ENCODE measurements around the gene NHS.

DNA sequence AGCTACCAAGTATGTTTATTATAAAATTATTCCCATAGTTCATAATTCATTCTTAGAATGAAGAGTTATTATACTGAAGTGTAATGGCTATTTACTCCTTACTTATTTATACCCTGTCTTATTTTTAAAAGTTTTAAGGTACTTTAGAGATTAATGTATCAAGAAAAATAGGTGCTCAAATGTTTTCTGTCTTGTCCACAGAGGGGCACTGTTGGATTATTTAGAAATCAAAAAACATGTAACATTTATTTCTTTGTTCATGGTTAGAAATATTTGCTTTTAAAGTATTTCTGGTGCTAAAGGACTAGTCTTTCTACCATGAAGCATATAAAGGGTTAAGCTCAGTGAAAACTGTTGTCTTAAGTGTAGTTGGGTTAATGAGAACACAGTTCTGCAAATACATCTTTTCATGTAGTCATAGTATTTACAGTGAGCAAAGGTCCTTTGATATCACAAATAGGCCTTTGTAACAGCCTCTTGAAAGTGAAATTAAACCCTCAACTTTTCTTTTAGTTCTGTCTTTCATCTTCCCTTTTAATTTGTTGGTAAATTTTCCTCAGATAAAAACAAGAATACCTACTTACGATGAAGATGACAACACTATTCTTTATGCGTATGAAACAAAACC, 370.0 kb downstream of the NHS start:
- TF ChIP-seq, protein P1, sequence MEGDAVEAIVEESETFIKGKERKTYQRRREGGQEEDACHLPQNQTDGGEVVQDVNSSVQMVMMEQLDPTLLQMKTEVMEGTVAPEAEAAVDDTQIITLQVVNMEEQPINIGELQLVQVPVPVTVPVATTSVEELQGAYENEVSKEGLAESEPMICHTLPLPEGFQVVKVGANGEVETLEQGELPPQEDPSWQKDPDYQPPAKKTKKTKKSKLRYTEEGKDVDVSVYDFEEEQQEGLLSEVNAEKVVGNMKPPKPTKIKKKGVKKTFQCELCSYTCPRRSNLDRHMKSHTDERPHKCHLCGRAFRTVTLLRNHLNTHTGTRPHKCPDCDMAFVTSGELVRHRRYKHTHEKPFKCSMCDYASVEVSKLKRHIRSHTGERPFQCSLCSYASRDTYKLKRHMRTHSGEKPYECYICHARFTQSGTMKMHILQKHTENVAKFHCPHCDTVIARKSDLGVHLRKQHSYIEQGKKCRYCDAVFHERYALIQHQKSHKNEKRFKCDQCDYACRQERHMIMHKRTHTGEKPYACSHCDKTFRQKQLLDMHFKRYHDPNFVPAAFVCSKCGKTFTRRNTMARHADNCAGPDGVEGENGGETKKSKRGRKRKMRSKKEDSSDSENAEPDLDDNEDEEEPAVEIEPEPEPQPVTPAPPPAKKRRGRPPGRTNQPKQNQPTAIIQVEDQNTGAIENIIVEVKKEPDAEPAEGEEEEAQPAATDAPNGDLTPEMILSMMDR (IDR thresholded peaks at IDR 0.05 in 2 of 3, conservative IDR thresholded peaks at IDR 0.05 in 1 of 3; ENCODE audit: borderline replicate concordance in 1 of 3, insufficient read depth in 1 of 3, low read depth in 2 of 3, low read length in 2 of 3) = peak; percentile 17 to 44 (median 24); a peak in 3 of 6 replicates
- TF ChIP-seq POLR2A (IDR thresholded peaks at IDR 0.05; ENCODE audit: borderline replicate concordance, extremely low read depth, insufficient read depth, insufficient read length) (no peak), EZH2phosphoT487 (IDR thresholded peaks at IDR 0.05; ENCODE audit: borderline replicate concordance) (no peak), POLR2AphosphoS5 (IDR thresholded peaks at IDR 0.05; ENCODE audit: low read depth, low read length) (no peak), EGR1 (IDR thresholded peaks at IDR 0.05; ENCODE audit: low read depth) (no peak), ZNF274 (IDR thresholded peaks at IDR 0.05; ENCODE audit: low read depth, low read length) (no peak), SIN3A (IDR thresholded peaks at IDR 0.05; ENCODE audit: low read depth) (no peak), SP1 (IDR thresholded peaks at IDR 0.05; ENCODE audit: low read depth) (no peak)
- TF ChIP-seq, protein P2, sequence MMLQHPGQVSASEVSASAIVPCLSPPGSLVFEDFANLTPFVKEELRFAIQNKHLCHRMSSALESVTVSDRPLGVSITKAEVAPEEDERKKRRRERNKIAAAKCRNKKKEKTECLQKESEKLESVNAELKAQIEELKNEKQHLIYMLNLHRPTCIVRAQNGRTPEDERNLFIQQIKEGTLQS (IDR thresholded peaks at IDR 0.05) = no peak
- TF ChIP-seq, protein P3, sequence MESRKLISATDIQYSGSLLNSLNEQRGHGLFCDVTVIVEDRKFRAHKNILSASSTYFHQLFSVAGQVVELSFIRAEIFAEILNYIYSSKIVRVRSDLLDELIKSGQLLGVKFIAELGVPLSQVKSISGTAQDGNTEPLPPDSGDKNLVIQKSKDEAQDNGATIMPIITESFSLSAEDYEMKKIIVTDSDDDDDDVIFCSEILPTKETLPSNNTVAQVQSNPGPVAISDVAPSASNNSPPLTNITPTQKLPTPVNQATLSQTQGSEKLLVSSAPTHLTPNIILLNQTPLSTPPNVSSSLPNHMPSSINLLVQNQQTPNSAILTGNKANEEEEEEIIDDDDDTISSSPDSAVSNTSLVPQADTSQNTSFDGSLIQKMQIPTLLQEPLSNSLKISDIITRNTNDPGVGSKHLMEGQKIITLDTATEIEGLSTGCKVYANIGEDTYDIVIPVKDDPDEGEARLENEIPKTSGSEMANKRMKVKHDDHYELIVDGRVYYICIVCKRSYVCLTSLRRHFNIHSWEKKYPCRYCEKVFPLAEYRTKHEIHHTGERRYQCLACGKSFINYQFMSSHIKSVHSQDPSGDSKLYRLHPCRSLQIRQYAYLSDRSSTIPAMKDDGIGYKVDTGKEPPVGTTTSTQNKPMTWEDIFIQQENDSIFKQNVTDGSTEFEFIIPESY (IDR thresholded peaks at IDR 0.05; ENCODE audit: extremely low read depth, insufficient replicate concordance, low read length) = no peak
